ENCODE measurements around the gene KRT36.

- TF ChIP-seq FOXK2 (IDR thresholded peaks at IDR 0.05) (no peak), FOXA1 (IDR thresholded peaks at IDR 0.05) (no peak), FOXM1 (IDR thresholded peaks at IDR 0.05; ENCODE audit: borderline replicate concordance) (no peak), ZNF384 (IDR thresholded peaks at IDR 0.05) (no peak), SUZ12 (IDR thresholded peaks at IDR 0.05) (no peak), SP1 (IDR thresholded peaks at IDR 0.05) (no peak), ARNT (IDR thresholded peaks at IDR 0.05) (no peak), TARDBP (IDR thresholded peaks at IDR 0.05) (no peak), NFRKB (IDR thresholded peaks at IDR 0.05) (no peak), HDGF (IDR thresholded peaks at IDR 0.05; ENCODE audit: borderline replicate concordance) (no peak), ELF4 (IDR thresholded peaks at IDR 0.05) (no peak), BHLHE40 (IDR thresholded peaks at IDR 0.05; ENCODE audit: borderline replicate concordance) (no peak), CTBP1 (IDR thresholded peaks at IDR 0.05; ENCODE audit: borderline replicate concordance) (no peak), PKNOX1 (IDR thresholded peaks at IDR 0.05) (no peak)
These were observed 22.0 kb upstream of the KRT36 start for GRCh38 chr17:41511716-41512115.
